LNCaP clone FGC (cell line): Measurements from ENCODE around the gene MED22.
"Not testable (repeated sequence)": the region's sequence is repeated elsewhere in the genome, so short reads cannot be mapped to it uniquely, and the experiment has no call there.

Experiments used
- DNase-seq: peaks from one replicate; pipeline ENCODE4 v3.0.0-alpha.2; 2011; ENCODE audit warnings: low read depth
- H3K4me3 ChIP-seq: 2 replicates; pipeline ENCODE4 v1.5.1; 2011; ENCODE audit warnings: mild to moderate bottlenecking, low read depth, low read length, control low read depth
- CTCF ChIP-seq: IDR thresholded peaks from 2 replicates; pipeline ENCODE4 v1.5.1; 2012; ENCODE audit warnings: mild to moderate bottlenecking; ENCODE audit not compliant: control insufficient read depth, insufficient read depth; ENCODE audit errors: extremely low read depth

The MED22 gene

GRCh38 chr9:133321411-133321935, 26.5 kb downstream of the MED22 start:
- no peak overlapping the region for H3K4me3 ChIP-seq
- DNase-seq = no peak
- no peak for TF ChIP-seq CTCF

DNA sequence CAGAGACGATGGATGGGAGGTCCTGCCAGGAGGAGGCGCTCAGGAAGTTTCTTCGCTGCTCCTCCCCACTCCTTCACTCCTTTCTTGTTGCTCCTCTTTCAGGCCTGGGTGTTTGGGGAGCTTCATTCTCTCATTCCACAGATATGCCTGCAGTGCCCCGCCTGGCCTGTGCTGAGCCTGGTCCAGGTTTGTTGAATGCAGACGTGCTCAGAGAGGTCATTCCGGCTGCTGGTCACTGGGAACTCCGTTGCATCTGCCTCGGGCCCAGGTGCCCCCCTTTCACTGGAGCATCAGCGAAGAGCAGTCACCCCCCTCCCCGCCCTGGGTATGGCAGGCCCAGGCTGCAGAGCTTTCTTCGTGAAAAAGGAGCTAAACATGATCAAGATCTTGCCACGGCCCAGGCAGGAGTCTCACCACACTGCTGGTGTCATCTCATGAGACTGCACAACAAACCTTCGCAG, 27.5 kb downstream of the MED22 start:
- no peak overlapping the region for H3K4me3 ChIP-seq
- no peak for TF ChIP-seq CTCF
- DNase-seq = no peak

GRCh38 chr9:133317551-133317950, 30.4 kb downstream of the MED22 start:
- H3K4me3 ChIP-seq, DNase-seq: not testable (repeated sequence)

- TF ChIP-seq CTCF = no peak
- no peak for DNase-seq
- H3K4me3 ChIP-seq = no peak overlapping the region
Observed at GRCh38 chr9:133315997-133316396, 31.9 kb downstream of the MED22 start.

GRCh38 chr9:133309608-133310007, 38.3 kb downstream of the MED22 start:
- no peak for TF ChIP-seq CTCF
- no peak for DNase-seq
- no peak overlapping the region for H3K4me3 ChIP-seq

DNA sequence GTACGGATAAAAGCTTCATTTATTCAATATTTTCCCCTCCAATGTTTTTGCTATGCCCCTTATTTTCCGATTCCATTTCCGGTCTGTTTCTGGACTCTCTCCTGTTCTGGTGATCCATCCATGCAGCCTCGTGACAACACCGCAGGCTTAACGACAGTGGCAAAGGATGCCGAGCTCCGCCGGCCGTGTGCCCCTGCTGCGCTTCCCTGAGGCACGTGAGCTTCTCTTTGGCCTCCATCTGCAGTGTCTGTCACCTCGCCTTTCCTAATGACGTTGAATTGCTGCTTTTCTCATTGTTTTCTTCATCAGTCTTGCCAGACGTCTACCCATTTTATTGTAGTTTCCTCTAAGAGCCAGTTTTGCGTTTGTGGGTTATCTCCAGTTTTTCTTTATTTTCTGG, 40.6 kb downstream of the MED22 start:
- DNase-seq = no peak
- TF ChIP-seq CTCF = no peak
- H3K4me3 ChIP-seq = no peak overlapping the region

DNA sequence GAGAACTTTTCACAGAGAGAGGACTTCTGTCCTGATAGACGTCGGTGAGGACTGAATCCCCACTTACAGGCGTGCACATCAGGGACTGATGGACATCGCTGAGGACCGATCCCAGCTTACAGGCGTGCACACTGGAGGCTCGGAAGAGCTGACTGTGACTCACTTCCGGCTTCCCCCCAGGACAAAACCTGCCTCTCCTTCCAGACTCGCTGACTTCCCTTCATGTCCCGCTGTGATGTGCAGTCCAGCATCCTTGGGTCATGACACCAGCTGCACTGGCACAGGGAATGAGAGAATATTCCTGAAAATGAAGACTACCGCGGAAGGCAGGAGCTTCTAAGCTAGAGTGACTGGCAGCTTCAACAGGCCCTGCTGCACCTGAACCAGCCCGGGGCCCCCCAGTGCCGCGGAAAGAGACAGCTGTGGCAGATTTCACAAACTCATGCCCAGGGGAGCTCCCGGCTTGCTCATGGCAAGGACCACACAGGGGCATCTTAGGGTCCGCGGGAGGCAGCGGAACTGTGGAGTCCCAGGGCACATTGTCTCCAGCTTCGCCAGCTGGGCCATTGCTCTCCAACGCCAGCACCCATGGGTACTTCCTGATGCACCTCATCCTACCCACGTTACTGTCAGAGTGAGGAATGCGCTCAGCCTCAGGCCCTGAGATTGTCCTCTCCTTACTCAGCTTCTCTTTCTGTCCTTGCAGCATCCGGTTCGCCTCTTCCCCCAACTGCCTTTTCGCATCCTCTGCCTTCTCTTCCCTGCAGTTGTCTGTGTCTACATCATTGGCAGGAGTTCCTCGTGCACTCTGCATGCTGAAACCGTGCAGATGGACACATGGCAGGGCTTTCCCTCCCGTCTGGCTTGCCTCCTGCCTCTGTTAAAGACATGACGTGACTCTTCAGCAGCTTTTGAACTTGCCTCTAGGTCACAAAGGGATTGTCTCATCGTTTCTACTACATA, 41.4 kb downstream of the MED22 start:
- no peak for DNase-seq
- no peak for TF ChIP-seq CTCF
- no peak overlapping the region for H3K4me3 ChIP-seq
